HepG2 (cell line): ENCODE measurements around the gene DOHH.

Experiments
- FOXK2 ChIP-seq: fragments of 450-650 bp; IDR thresholded peaks from 2 replicates; pipeline ENCODE4 v1.6.1; 2016
- GLI4 ChIP-seq: sonication (generic); formaldehyde crosslinking; IDR thresholded peaks from 2 replicates; pipeline ENCODE4 v1.5.1; 2020; ENCODE audit warnings: missing genetic modification reagents, mild to moderate bottlenecking, moderate library complexity, borderline replicate concordance
- JUND ChIP-seq: sonication (generic); formaldehyde crosslinking; IDR thresholded peaks from 2 replicates; pipeline ENCODE4 v1.8.0; 2022; ENCODE audit warnings: mild to moderate bottlenecking, missing genetic modification reagents
- KDM1A ChIP-seq: IDR thresholded peaks from 2 replicates; pipeline ENCODE4 v1.6.1; 2016; ENCODE audit warnings: missing compliant biosample characterization
- KLF9 ChIP-seq: IDR thresholded peaks from 2 replicates; pipeline ENCODE4 v1.6.1; 2016; ENCODE audit warnings: low read depth
- LCORL ChIP-seq, 2 experiments: fragments of 450-650 bp in 1 of 2; sonication (generic) in 1 of 2; formaldehyde crosslinking in 1 of 2; IDR thresholded peaks; 2 replicates each; pipeline versions ENCODE4 v1.5.0 to v1.6.1; 2017 to 2020; ENCODE audit warnings: antibody characterized with exemption in 1 of 2, missing genetic modification reagents in 1 of 2
- NPAS2 ChIP-seq: sonication (generic); formaldehyde crosslinking; IDR thresholded peaks from 2 replicates; pipeline ENCODE4 v1.8.0; 2022; ENCODE audit warnings: mild to moderate bottlenecking, missing genetic modification reagents, borderline replicate concordance
- POLR2A ChIP-seq, 2 experiments: IDR thresholded peaks; 2 replicates each; pipeline ENCODE4 v1.6.1; 2011; ENCODE audit warnings: low read depth in 2 of 2, low read length in 2 of 2, mild to moderate bottlenecking in 1 of 2, moderate library complexity in 1 of 2; ENCODE audit not compliant: insufficient read depth in 1 of 2
- SMAD3 ChIP-seq: sonication (generic); formaldehyde crosslinking; IDR thresholded peaks from 2 replicates; pipeline ENCODE4 v1.4.0; 2020; ENCODE audit warnings: missing genetic modification reagents
- ZNF713 ChIP-seq: sonication (generic); formaldehyde crosslinking; IDR thresholded peaks from 2 replicates; pipeline ENCODE4 v1.4.0; 2020; ENCODE audit warnings: mild to moderate bottlenecking, missing genetic modification reagents
- TF ChIP-seq, protein P1 (sequence below): sonication (generic); formaldehyde crosslinking; IDR thresholded peaks from 2 replicates; pipeline ENCODE4 v1.8.0; 2022; ENCODE audit warnings: low read depth, missing genetic modification reagents
- TF ChIP-seq, protein P2 (sequence below): sonication (generic); formaldehyde crosslinking; IDR thresholded peaks from 2 replicates; pipeline ENCODE4 v1.5.0; 2020; ENCODE audit warnings: missing genetic modification reagents
- TF ChIP-seq, protein P3 (sequence below): sonication (generic); formaldehyde crosslinking; IDR thresholded peaks from 2 replicates; pipeline ENCODE4 v1.5.0; 2020; ENCODE audit warnings: mild to moderate bottlenecking, missing genetic modification reagents, moderate library complexity

DNA sequence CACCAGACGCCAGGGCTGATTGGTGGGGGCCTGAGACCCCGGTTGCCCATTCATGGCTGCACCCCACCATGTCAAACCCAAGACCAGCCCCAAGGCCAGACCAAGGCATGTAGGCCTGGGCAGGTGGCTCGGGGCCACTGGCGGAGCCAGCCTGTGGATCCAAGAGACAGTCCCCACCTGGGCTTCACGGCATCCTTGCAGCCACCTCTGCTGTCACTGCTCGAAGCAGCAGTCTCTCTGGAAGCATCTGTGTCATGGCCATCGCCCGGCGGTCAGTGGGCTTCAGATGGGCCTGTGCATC lies 34.7 kb upstream of the DOHH start:
- TF ChIP-seq NPAS2 (no peak), SMAD3 (CRISPR knock-in tag) (no peak), POLR2A (IDR thresholded peaks at IDR 0.05; ENCODE audit: insufficient read depth in 1 of 2, low read depth in 2 of 2, low read length in 2 of 2) (no peak), ZNF713 (CRISPR knock-in tag) (no peak), FOXK2 (no peak), GLI4 (CRISPR knock-in tag) (no peak), KLF9 (CRISPR knock-in tag) (no peak), LCORL (IDR thresholded peaks at IDR 0.05) (no peak), LCORL (CRISPR knock-in tag; IDR thresholded peaks at IDR 0.05) (no peak), JUND (no peak), KDM1A (CRISPR knock-in tag) (no peak)
- TF ChIP-seq, protein P1, sequence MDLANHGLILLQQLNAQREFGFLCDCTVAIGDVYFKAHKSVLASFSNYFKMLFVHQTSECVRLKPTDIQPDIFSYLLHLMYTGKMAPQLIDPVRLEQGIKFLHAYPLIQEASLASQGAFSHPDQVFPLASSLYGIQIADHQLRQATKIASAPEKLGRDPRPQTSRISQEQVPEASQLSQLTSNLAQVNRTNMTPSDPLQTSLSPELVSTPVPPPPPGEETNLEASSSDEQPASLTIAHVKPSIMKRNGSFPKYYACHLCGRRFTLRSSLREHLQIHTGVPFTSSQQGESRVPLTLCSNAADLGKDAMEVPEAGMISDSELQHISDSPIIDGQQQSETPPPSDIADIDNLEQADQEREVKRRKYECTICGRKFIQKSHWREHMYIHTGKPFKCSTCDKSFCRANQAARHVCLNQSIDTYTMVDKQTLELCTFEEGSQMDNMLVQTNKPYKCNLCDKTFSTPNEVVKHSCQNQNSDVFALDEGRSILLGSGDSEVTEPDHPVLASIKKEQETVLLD (CRISPR knock-in tag): no peak
- TF ChIP-seq, protein P2, sequence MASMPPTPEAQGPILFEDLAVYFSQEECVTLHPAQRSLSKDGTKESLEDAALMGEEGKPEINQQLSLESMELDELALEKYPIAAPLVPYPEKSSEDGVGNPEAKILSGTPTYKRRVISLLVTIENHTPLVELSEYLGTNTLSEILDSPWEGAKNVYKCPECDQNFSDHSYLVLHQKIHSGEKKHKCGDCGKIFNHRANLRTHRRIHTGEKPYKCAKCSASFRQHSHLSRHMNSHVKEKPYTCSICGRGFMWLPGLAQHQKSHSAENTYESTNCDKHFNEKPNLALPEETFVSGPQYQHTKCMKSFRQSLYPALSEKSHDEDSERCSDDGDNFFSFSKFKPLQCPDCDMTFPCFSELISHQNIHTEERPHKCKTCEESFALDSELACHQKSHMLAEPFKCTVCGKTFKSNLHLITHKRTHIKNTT: no peak
- TF ChIP-seq, protein P3, sequence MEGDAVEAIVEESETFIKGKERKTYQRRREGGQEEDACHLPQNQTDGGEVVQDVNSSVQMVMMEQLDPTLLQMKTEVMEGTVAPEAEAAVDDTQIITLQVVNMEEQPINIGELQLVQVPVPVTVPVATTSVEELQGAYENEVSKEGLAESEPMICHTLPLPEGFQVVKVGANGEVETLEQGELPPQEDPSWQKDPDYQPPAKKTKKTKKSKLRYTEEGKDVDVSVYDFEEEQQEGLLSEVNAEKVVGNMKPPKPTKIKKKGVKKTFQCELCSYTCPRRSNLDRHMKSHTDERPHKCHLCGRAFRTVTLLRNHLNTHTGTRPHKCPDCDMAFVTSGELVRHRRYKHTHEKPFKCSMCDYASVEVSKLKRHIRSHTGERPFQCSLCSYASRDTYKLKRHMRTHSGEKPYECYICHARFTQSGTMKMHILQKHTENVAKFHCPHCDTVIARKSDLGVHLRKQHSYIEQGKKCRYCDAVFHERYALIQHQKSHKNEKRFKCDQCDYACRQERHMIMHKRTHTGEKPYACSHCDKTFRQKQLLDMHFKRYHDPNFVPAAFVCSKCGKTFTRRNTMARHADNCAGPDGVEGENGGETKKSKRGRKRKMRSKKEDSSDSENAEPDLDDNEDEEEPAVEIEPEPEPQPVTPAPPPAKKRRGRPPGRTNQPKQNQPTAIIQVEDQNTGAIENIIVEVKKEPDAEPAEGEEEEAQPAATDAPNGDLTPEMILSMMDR (CRISPR knock-in tag): no peak
